ENCODE data around the gene NT5DC2. TPM values are rescaled to one million over a fixed set of nuclear protein-coding genes. Genes with fewer than 3 reads are reported as not detected.

Gene NT5DC2
- total RNA-seq, 4 donors from 2014 or later, result 11.6 to 29.8 (median 20.7) TPM

- no peak for TF ChIP-seq CTCF (IDR thresholded peaks at IDR 0.05; ENCODE audit: low read depth)
Measured at GRCh38 chr3:52558436-52558835, 24.8 kb upstream of the NT5DC2 start.

- no peak for TF ChIP-seq CTCF (IDR thresholded peaks at IDR 0.05; ENCODE audit: low read depth)
Measured at GRCh38 chr3:52557011-52557960, 23.6 kb upstream of the NT5DC2 start.

GRCh38 chr3:52555056-52555455 lies 21.4 kb upstream of the NT5DC2 start:
- no peak for TF ChIP-seq CTCF (IDR thresholded peaks at IDR 0.05; ENCODE audit: low read depth)

GRCh38 chr3:52554026-52554755 lies 20.5 kb upstream of the NT5DC2 start:
- no peak for TF ChIP-seq CTCF (IDR thresholded peaks at IDR 0.05; ENCODE audit: low read depth)

- TF ChIP-seq CTCF (IDR thresholded peaks at IDR 0.05; ENCODE audit: low read depth), result no peak
Measured at GRCh38 chr3:52552089-52552488, 18.4 kb upstream of the NT5DC2 start.

- no peak for TF ChIP-seq CTCF (IDR thresholded peaks at IDR 0.05; ENCODE audit: low read depth)
Measured at GRCh38 chr3:52551118-52551517, 17.5 kb upstream of the NT5DC2 start.

GRCh38 chr3:52547143-52547542 lies 13.5 kb upstream of the NT5DC2 start:
- TF ChIP-seq CTCF (IDR thresholded peaks at IDR 0.05; ENCODE audit: low read depth), result no peak
